ENCODE data around the gene BCKDK. TPM values are rescaled to one million over a fixed set of nuclear protein-coding genes. Genes with fewer than 3 reads are reported as not detected.

The BCKDK gene
- total and polyA plus RNA-seq, 2 of the 13 experiments (the other 11 are each of a cell fraction or from before 2014, with no cell fraction given) = 24.9 to 42.6 TPM

DNA sequence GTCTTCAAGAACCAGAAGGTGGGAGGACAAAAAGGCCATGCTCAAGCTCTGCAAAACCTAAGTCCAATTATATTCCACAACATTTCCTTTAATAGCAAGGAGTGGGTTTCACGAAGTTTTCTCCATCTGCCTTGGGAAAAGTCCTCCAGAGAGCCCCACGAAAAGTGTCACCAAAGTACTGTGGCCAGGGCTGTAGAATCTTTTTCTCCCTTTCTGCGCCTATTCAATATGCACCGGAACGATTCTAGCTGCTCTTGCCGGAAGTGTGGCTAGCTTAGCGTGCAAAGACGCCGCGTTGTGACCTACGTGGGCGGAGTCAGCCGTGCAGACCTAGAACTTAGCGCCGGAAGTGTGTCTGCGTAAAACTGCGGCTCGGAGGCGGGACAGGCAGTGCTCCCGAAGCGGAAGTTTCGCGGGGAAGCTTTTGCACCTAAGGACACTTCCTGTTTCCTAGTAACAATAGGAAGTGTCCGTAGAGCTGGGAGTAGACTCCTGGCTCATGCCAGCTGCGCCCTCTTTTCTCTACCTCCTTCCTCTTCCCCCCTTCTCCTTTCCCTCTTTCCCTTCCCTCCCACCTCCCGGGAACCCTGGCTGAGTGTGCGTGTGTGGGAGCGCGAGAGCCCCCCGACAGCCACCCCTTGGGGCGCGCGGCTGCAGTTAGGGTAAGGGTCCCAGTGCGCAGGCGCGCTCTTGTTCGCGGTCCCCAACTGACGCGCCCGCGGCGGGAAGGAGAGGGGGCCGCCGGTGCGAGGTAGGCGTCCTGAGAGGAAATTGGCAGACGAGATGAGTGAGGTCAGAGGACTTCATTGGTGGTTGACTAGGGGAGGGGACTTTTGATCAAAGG is 34.0 kb upstream of the BCKDK start, which contains the start of the genes ZNF646 and ZNF668 (continued):
- TF ChIP-seq, protein P1, sequence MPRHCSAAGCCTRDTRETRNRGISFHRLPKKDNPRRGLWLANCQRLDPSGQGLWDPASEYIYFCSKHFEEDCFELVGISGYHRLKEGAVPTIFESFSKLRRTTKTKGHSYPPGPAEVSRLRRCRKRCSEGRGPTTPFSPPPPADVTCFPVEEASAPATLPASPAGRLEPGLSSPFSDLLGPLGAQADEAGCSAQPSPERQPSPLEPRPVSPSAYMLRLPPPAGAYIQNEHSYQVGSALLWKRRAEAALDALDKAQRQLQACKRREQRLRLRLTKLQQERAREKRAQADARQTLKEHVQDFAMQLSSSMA (CRISPR knock-in tag; IDR thresholded peaks at IDR 0.05) = peak; percentile 100
- TF ChIP-seq TAF15 (IDR thresholded peaks at IDR 0.05; ENCODE audit: low read depth, low read length, poor library complexity, severe bottlenecking) (no peak), NCOA5 (CRISPR knock-in tag; IDR thresholded peaks at IDR 0.05) (no peak), RBFOX2 (IDR thresholded peaks at IDR 0.05; ENCODE audit: low read depth, low read length) (peak; percentile 87), ZNF33B (CRISPR knock-in tag; IDR thresholded peaks at IDR 0.05) (peak; percentile 98), TEAD2 (CRISPR knock-in tag; IDR thresholded peaks at IDR 0.05) (no peak), FOXM1 (CRISPR knock-in tag; IDR thresholded peaks at IDR 0.05) (no peak), ZMYM3 (CRISPR knock-in tag; IDR thresholded peaks at IDR 0.05) (peak; percentile 36; the same call in 1 of the 2 replicates), GABPB1 (CRISPR knock-in tag; IDR thresholded peaks at IDR 0.05) (peak; percentile 94), HDAC1 (CRISPR knock-in tag; IDR thresholded peaks at IDR 0.05) (peak; percentile 83; the same call in 1 of the 2 replicates), ZNF607 (CRISPR knock-in tag; IDR thresholded peaks at IDR 0.05; ENCODE audit: borderline replicate concordance) (peak; percentile 64; the same call in 1 of the 2 replicates), ZNF547 (CRISPR knock-in tag; IDR thresholded peaks at IDR 0.05) (peak; percentile 94), ZKSCAN1 (IDR thresholded peaks at IDR 0.05; ENCODE audit: low read length) (peak; percentile 59; the same call in 1 of the 2 replicates), ZNF451 (CRISPR knock-in tag; IDR thresholded peaks at IDR 0.05) (peak; percentile 81), HOXD1 (CRISPR knock-in tag; IDR thresholded peaks at IDR 0.05) (peak; percentile 89), PRDM15 (CRISPR knock-in tag; IDR thresholded peaks at IDR 0.05) (peak; percentile 77), ZBTB3 (CRISPR knock-in tag; IDR thresholded peaks at IDR 0.05; ENCODE audit: borderline replicate concordance, low read depth) (peak; percentile 61; the same call in 1 of the 2 replicates)
- TF ChIP-seq, protein P2, sequence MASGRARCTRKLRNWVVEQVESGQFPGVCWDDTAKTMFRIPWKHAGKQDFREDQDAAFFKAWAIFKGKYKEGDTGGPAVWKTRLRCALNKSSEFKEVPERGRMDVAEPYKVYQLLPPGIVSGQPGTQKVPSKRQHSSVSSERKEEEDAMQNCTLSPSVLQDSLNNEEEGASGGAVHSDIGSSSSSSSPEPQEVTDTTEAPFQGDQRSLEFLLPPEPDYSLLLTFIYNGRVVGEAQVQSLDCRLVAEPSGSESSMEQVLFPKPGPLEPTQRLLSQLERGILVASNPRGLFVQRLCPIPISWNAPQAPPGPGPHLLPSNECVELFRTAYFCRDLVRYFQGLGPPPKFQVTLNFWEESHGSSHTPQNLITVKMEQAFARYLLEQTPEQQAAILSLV (CRISPR knock-in tag; IDR thresholded peaks at IDR 0.05; ENCODE audit: borderline replicate concordance) = no peak; the same call in 1 of the 2 replicates
- TF ChIP-seq, protein P3, sequence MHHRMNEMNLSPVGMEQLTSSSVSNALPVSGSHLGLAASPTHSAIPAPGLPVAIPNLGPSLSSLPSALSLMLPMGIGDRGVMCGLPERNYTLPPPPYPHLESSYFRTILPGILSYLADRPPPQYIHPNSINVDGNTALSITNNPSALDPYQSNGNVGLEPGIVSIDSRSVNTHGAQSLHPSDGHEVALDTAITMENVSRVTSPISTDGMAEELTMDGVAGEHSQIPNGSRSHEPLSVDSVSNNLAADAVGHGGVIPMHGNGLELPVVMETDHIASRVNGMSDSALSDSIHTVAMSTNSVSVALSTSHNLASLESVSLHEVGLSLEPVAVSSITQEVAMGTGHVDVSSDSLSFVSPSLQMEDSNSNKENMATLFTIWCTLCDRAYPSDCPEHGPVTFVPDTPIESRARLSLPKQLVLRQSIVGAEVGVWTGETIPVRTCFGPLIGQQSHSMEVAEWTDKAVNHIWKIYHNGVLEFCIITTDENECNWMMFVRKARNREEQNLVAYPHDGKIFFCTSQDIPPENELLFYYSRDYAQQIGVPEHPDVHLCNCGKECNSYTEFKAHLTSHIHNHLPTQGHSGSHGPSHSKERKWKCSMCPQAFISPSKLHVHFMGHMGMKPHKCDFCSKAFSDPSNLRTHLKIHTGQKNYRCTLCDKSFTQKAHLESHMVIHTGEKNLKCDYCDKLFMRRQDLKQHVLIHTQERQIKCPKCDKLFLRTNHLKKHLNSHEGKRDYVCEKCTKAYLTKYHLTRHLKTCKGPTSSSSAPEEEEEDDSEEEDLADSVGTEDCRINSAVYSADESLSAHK (CRISPR knock-in tag; IDR thresholded peaks at IDR 0.05; ENCODE audit: borderline replicate concordance) = no peak
